Panc1 (cell line): ENCODE results near the gene PAPSS1. TPM values are rescaled to one million over a fixed set of nuclear protein-coding genes. Genes with fewer than 3 reads are reported as not detected.

Source experiments
- ATAC-seq: fragments of 200-7000 bp; cut with Tn5 transposase; 2 replicates; pipeline ENCODE4 v1.9.1; 2020; ENCODE audit warnings: mild to moderate bottlenecking, moderate library complexity
- BruUV-seq: library from RNA; stranded (reverse); fragments of 400-500 nt; replicated peaks from 2 replicates; lab custom pipeline; 2021; lab: Mats Ljungman, UMichigan
- CTCF ChIA-PET: fragments of 300-600 bp; sonication (Branson Sonifier 250); formaldehyde crosslinking; loops from one replicate; lab custom pipeline; 2022; ENCODE audit warnings: antibody characterized with exemption; lab: Charles Lee
- POLR2A ChIA-PET: fragments of 300-600 bp; sonication (Branson Sonifier 250); formaldehyde crosslinking; loops from one replicate; lab custom pipeline; 2022; ENCODE audit warnings: antibody characterized with exemption; lab: Charles Lee
- DNase-seq: peaks from one replicate; pipeline ENCODE4 v3.0.0-alpha.2; 2010; ENCODE audit warnings: low read depth, low spot score
- H3K27ac ChIP-seq: 2 replicates; pipeline ENCODE4 v1.5.1; 2011; ENCODE audit warnings: mild to moderate bottlenecking, low read length, inconsistent platforms
- H3K27me3 ChIP-seq: fragments of 200-500 bp; sonication (Bioruptor generic); 2 replicates; pipeline ENCODE4 v1.6.0; 2014; ENCODE audit warnings: low read length, inconsistent platforms; ENCODE audit not compliant: control insufficient read depth, insufficient read depth
- H3K36me3 ChIP-seq: fragments of 200-500 bp; sonication (Bioruptor generic); 2 replicates; pipeline ENCODE4 v1.5.1; 2014; ENCODE audit warnings: inconsistent platforms, mild to moderate bottlenecking, low read length, moderate library complexity; ENCODE audit not compliant: control insufficient read depth, insufficient read depth
- H3K4me1 ChIP-seq: 2 replicates; pipeline ENCODE4 v1.5.1; 2011; ENCODE audit warnings: inconsistent platforms, mild to moderate bottlenecking, low read length, moderate library complexity; ENCODE audit not compliant: control insufficient read depth, insufficient read depth
- H3K4me3 ChIP-seq, 2 experiments: 2 replicates each; pipeline ENCODE4 v1.5.1; 2011 to 2012; ENCODE audit warnings: low read depth in 2 of 2, low read length in 2 of 2, mild to moderate bottlenecking in 2 of 2, inconsistent platforms in 1 of 2, moderate library complexity in 1 of 2
- H3K9me3 ChIP-seq: fragments of 200-500 bp; sonication (Bioruptor generic); 2 replicates; pipeline ENCODE4 v1.5.1; 2014; ENCODE audit warnings: low read depth, mild to moderate bottlenecking, inconsistent platforms, low read length, moderate library complexity; ENCODE audit not compliant: control insufficient read depth, insufficient read depth
- POLR2AphosphoS5 ChIP-seq: IDR thresholded peaks from 2 replicates; pipeline ENCODE4 v1.6.1; 2012; ENCODE audit warnings: mild to moderate bottlenecking, low read depth, low read length, moderate library complexity
- SIN3A ChIP-seq: IDR thresholded peaks from 2 replicates; pipeline ENCODE4 v1.6.1; 2012; ENCODE audit warnings: low read depth, mild to moderate bottlenecking, low read length, moderate library complexity, borderline replicate concordance; ENCODE audit not compliant: insufficient read depth
- TCF7L2 ChIP-seq: IDR thresholded peaks from 2 replicates; pipeline ENCODE4 v1.6.1; 2011; ENCODE audit warnings: mild to moderate bottlenecking, low read depth, low read length, inconsistent platforms
- in situ Hi-C: cut with HindIII; loops from 2 replicates; pipeline ENCODE4 v1.10.0; 2016; ENCODE audit warnings: low sequenced_read_pairs, low pct_unique_long_range_greater_than_20kb
- intact Hi-C: fragments of 100-400 bp; cut with micrococcal nuclease; formaldehyde crosslinking; loops from one replicate; pipeline ENCODE4 v1.10.0; 2022; ENCODE audit not compliant: unreplicated experiment
- total RNA-seq: library from RNA; stranded (reverse); gene quantifications from one replicate; pipeline ENCODE4 v1.2.1, GENCODE V29; 2021; ENCODE audit not compliant: unreplicated experiment
- TF ChIP-seq, protein P1 (sequence below): fragments of 450-650 bp; IDR thresholded peaks from 2 replicates; pipeline ENCODE4 v1.5.1; 2017; ENCODE audit warnings: mild to moderate bottlenecking
- TF ChIP-seq, protein P2 (sequence below), 2 experiments: IDR thresholded peaks; 2 replicates each; pipeline ENCODE4 v1.6.1; 2011 to 2012; ENCODE audit warnings: low read depth in 2 of 2, control low read depth in 1 of 2, low read length in 1 of 2, mild to moderate bottlenecking in 1 of 2, moderate library complexity in 1 of 2; ENCODE audit not compliant: insufficient read depth in 1 of 2

Gene PAPSS1
- total RNA-seq, 1 experiment from 2014 or later, result 28.1 TPM

DNA sequence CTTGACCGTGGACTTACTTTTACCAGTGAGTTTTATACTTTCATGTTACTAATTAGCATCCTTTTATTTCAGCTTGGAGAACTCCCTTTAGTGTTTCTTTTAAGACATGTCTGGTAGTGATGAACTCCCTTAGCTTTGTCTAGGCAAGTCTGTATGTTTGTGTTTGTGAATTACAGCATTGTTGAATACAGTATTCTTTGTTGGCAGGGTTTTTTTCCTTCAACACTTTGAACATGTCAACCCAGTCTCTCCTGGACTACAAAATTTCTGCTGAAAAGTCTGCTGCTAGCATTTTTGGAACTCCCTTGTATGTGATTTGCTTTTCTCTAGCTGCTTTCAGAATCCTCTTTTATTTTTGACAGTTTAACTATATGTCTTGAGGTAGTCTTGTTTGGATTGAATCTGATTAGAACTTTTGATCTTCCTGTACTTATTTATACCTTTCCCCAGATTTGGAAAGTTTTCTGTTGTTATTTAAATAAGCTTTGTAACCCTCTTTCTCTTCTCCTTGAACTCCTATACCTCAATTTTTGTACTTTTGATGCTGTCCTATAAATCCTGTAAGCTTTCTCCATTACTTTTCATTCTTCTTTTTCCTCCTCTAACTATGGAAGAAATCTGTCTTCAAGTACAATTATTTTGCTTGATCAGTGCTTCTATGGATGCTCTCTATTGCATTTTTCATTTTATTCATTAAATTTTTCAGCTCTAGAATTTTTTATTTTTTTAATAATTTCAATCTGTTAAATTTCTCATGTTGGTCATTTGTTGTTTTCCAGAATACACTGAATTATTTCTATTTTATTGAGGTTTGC lies 14.1 kb downstream of the PAPSS1 start:
- in situ Hi-C loops (no loop called here), intact Hi-C loops (no loop called here)
- ChIA-PET POLR2A (no interaction called here), CTCF (no interaction called here)
- H3K4me1 ChIP-seq, result no peaks in the 10 kb centered on the region
- no peak for DNase-seq
- H3K27ac ChIP-seq, result no peak overlapping the region
- no peak overlapping the region for H3K4me3 ChIP-seq
- no TSS peak for BruUV-seq
- H3K9me3 ChIP-seq, result peaks cover 5% of the 10 kb centered on the region; the same call in 1 of the 2 replicates
- TF ChIP-seq TCF7L2 (no peak), POLR2AphosphoS5 (no peak), SIN3A (no peak)
- TF ChIP-seq, protein P1, sequence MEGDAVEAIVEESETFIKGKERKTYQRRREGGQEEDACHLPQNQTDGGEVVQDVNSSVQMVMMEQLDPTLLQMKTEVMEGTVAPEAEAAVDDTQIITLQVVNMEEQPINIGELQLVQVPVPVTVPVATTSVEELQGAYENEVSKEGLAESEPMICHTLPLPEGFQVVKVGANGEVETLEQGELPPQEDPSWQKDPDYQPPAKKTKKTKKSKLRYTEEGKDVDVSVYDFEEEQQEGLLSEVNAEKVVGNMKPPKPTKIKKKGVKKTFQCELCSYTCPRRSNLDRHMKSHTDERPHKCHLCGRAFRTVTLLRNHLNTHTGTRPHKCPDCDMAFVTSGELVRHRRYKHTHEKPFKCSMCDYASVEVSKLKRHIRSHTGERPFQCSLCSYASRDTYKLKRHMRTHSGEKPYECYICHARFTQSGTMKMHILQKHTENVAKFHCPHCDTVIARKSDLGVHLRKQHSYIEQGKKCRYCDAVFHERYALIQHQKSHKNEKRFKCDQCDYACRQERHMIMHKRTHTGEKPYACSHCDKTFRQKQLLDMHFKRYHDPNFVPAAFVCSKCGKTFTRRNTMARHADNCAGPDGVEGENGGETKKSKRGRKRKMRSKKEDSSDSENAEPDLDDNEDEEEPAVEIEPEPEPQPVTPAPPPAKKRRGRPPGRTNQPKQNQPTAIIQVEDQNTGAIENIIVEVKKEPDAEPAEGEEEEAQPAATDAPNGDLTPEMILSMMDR, result no peak
- TF ChIP-seq, protein P2, sequence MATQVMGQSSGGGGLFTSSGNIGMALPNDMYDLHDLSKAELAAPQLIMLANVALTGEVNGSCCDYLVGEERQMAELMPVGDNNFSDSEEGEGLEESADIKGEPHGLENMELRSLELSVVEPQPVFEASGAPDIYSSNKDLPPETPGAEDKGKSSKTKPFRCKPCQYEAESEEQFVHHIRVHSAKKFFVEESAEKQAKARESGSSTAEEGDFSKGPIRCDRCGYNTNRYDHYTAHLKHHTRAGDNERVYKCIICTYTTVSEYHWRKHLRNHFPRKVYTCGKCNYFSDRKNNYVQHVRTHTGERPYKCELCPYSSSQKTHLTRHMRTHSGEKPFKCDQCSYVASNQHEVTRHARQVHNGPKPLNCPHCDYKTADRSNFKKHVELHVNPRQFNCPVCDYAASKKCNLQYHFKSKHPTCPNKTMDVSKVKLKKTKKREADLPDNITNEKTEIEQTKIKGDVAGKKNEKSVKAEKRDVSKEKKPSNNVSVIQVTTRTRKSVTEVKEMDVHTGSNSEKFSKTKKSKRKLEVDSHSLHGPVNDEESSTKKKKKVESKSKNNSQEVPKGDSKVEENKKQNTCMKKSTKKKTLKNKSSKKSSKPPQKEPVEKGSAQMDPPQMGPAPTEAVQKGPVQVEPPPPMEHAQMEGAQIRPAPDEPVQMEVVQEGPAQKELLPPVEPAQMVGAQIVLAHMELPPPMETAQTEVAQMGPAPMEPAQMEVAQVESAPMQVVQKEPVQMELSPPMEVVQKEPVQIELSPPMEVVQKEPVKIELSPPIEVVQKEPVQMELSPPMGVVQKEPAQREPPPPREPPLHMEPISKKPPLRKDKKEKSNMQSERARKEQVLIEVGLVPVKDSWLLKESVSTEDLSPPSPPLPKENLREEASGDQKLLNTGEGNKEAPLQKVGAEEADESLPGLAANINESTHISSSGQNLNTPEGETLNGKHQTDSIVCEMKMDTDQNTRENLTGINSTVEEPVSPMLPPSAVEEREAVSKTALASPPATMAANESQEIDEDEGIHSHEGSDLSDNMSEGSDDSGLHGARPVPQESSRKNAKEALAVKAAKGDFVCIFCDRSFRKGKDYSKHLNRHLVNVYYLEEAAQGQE (IDR thresholded peaks at IDR 0.05; ENCODE audit: insufficient read depth in 1 of 2, low read depth in 2 of 2, low read length in 1 of 2), result no peak
- ATAC-seq, result no peak
- H3K27me3 ChIP-seq, result no peaks in the 10 kb centered on the region
- no peaks in the 10 kb centered on the region for H3K36me3 ChIP-seq

DNA sequence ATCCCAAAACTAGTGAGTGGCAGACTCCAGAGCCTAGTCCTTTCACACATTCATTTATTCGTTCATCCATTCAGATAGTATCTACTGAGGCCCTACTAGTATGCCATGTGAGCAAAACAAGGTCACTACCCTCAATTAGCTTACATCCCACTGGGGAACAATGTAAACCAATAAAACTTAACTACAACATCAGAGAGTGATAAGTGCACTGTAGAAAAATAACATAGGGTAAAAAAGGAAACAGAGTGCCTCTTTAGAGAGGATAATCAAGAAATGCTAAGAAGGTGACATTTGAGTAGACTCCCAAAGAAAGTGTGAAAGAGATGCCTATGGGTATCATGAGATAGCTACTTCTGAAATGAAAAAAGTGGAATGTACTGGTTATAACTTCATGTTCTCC lies 18.5 kb downstream of the PAPSS1 start:
- ATAC-seq, result no peak
- Histone ChIP-seq H3K36me3 (no peaks in the 10 kb centered on the region), H3K27ac (no peak overlapping the region), H3K4me3 (no peak overlapping the region), H3K27me3 (no peaks in the 10 kb centered on the region), H3K9me3 (peaks cover 5% of the 10 kb centered on the region; the same call in 1 of the 2 replicates), H3K4me1 (no peaks in the 10 kb centered on the region)
- in situ Hi-C loops (no loop called here), intact Hi-C loops (no loop called here)
- TF ChIP-seq POLR2AphosphoS5, result no peak
- TF ChIP-seq, protein P2 (IDR thresholded peaks at IDR 0.05; ENCODE audit: insufficient read depth in 1 of 2, low read depth in 2 of 2, low read length in 1 of 2), result no peak
- no peak for TF ChIP-seq SIN3A
- TF ChIP-seq, protein P1, result no peak
- no peak for TF ChIP-seq TCF7L2
- POLR2A ChIA-PET, result no interaction called here
- CTCF ChIA-PET, result no interaction called here
- BruUV-seq, result no TSS peak
- no peak for DNase-seq
